Sigmoid colon (tissue), 7 donors: Measurements from ENCODE around the gene ANKMY1. TPM values are rescaled to one million over a fixed set of nuclear protein-coding genes. Genes with fewer than 3 reads are reported as not detected.

Experiments used
- DNase-seq: peaks from one replicate; pipeline ENCODE4 v3.0.0-alpha.2; 2019
- H3K27ac ChIP-seq, 4 donors: fragments of 200-600 bp; sonication (generic); one replicate each; pipeline ENCODE4 v1.5.1; 2016 to 2019; ENCODE audit warnings: mild to moderate bottlenecking in 1 of 4
- H3K27me3 ChIP-seq, 3 donors: fragments of 200-600 bp; sonication (generic); one replicate each; pipeline ENCODE4 v1.5.1; 2019; ENCODE audit warnings: mild to moderate bottlenecking in 1 of 3
- H3K36me3 ChIP-seq, 4 donors: fragments of 200-600 bp; sonication (generic); one replicate each; pipeline ENCODE4 v1.5.1; 2016 to 2019
- H3K4me1 ChIP-seq, 4 donors: fragments of 200-600 bp; sonication (generic); one replicate each; pipeline ENCODE4 v1.5.1; 2017 to 2019
- H3K4me3 ChIP-seq, 4 donors: fragments of 200-600 bp; sonication (generic); one replicate each; pipeline ENCODE4 v1.5.1; 2017 to 2019; ENCODE audit warnings: mild to moderate bottlenecking in 2 of 4, moderate library complexity in 1 of 4
- H3K9me3 ChIP-seq, 4 donors: fragments of 200-600 bp in 3 of 4; sonication (generic) in 3 of 4; one replicate each; pipeline versions ENCODE4 v1.5.1 to v1.6.1; 2013 to 2019
- EP300 ChIP-seq, 4 donors: sonication (generic); formaldehyde crosslinking; IDR thresholded peaks; one replicate each; pipeline ENCODE4 v1.6.1; 2017; ENCODE audit warnings: antibody characterized with exemption in 4 of 4
- POLR2A ChIP-seq, 2 donors: fragments of 450-650 bp; IDR thresholded peaks; one replicate each; pipeline ENCODE4 v1.6.1; 2016; ENCODE audit warnings: antibody characterized with exemption in 2 of 2, mild to moderate bottlenecking in 2 of 2, moderate library complexity in 2 of 2
- POLR2AphosphoS5 ChIP-seq, 4 donors: sonication (generic); formaldehyde crosslinking; IDR thresholded peaks; one replicate each; pipeline ENCODE4 v1.6.1; 2017; ENCODE audit warnings: antibody characterized with exemption in 4 of 4
- WGBS, 2 donors: extraction: QIAGEN DNeasy Blood & Tissue Kit; methylation state at CpG; one replicate each; pipeline ENCODE4 v1.1.7; 2013; 5-methylcytosine and 5-hydroxymethylcytosine counted together
- intact Hi-C: fragments of 100-400 bp; cut with DNase I; formaldehyde crosslinking; loops from one replicate; pipeline ENCODE4 v1.15.1; 2023
- polyA plus RNA-seq, 3 donors: library from polyadenylated mRNA; stranded (reverse); fragments of 200-250 nt; gene quantifications; one replicate each; pipeline ENCODE4 v1.2.3, GENCODE V29; 2013
- total RNA-seq, 4 donors: library from RNA; depleted of rRNA; stranded (reverse); fragments of >200 nt; gene quantifications; one replicate each; pipeline ENCODE4 v1.1.0, GENCODE V29; 2016
- TF ChIP-seq, protein P1 (sequence below), 4 experiments: fragments of 450-650 bp in 3 of 4; fragments of 200-600 bp in 1 of 4; IDR thresholded peaks; one replicate each; pipeline ENCODE4 v1.5.1; 2016 to 2019; ENCODE audit warnings: antibody characterized with exemption in 4 of 4, mild to moderate bottlenecking in 3 of 4, moderate library complexity in 2 of 4
- donor health status: healthy with polysubstance abuse.
- donor health status: Bipolar disorder and iron deficiency.
- donor health status: healthy.

Gene ANKMY1
- total and polyA plus RNA-seq, 7 donors = 3.6 to 14.0 (median 8.9) TPM

DNA sequence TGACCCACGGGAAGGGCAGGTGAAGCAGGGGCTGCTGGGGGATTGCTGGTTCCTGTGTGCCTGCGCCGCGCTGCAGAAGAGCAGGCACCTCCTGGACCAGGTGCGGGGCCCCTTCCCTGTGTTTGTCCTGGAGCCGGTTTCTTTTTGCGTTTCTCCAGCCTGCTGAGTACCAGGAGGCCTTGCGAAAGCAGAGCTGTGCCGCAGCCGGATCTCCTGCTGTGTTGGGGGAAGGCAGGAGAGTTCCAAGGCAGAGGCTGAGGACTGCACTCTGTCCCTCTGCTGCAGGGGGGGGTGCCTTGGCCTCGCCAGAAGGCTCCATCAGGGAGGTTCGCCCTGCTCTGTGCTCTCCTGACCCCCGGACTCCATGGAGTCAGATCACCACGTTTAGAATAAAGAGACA lies 31.6 kb upstream of the ANKMY1 start:
- Histone ChIP-seq H3K27me3 (no peaks in the 10 kb centered on the region), H3K36me3 (peaks cover 0 to 41% (median 15%) of the 10 kb centered on the region in 4 donors), H3K27ac (no peak overlapping the region), H3K4me3 (no peak overlapping the region), H3K9me3 (no peaks in the 10 kb centered on the region), H3K4me1 (peaks cover 0 to 36% (median 30%) of the 10 kb centered on the region in 4 donors)
- 88 to 93% methylated on average over 14 of the region's 14 CpGs for WGBS, 2 donors
- DNase-seq = peak; percentile 34
- intact Hi-C loops = no loop called here
- TF ChIP-seq EP300 (IDR thresholded peaks at IDR 0.05) (no peak), POLR2A (IDR thresholded peaks at IDR 0.05) (no peak), POLR2AphosphoS5 (IDR thresholded peaks at IDR 0.05) (no peak)
- TF ChIP-seq, protein P1, sequence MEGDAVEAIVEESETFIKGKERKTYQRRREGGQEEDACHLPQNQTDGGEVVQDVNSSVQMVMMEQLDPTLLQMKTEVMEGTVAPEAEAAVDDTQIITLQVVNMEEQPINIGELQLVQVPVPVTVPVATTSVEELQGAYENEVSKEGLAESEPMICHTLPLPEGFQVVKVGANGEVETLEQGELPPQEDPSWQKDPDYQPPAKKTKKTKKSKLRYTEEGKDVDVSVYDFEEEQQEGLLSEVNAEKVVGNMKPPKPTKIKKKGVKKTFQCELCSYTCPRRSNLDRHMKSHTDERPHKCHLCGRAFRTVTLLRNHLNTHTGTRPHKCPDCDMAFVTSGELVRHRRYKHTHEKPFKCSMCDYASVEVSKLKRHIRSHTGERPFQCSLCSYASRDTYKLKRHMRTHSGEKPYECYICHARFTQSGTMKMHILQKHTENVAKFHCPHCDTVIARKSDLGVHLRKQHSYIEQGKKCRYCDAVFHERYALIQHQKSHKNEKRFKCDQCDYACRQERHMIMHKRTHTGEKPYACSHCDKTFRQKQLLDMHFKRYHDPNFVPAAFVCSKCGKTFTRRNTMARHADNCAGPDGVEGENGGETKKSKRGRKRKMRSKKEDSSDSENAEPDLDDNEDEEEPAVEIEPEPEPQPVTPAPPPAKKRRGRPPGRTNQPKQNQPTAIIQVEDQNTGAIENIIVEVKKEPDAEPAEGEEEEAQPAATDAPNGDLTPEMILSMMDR (IDR thresholded peaks at IDR 0.05) = no peak

DNA sequence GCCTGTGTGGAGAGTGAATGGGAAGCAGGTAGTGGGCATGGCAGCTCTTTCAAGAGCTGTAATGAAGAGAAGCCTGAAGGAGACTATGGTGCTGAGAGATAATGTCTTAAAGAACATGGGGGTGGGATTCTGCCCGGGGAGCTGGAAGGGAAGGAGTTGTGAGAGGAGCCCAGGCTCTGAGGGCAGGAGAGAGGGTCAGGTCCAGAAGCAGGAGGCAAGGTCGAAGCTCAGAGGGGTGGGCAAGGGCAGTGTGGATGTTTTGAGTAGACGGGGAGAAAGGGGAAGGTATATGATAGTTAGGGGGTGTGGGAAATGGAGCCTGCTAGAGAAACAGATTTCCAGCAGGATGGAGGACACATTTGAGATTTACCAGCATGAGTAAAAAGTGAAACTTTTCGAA lies 30.9 kb upstream of the ANKMY1 start:
- intact Hi-C loops = no loop called here
- TF ChIP-seq, protein P1 (IDR thresholded peaks at IDR 0.05) = no peak
- no peak for TF ChIP-seq POLR2A (IDR thresholded peaks at IDR 0.05)
- TF ChIP-seq EP300 (IDR thresholded peaks at IDR 0.05) = no peak
- no peak for TF ChIP-seq POLR2AphosphoS5 (IDR thresholded peaks at IDR 0.05)
- H3K4me3 ChIP-seq = no peak overlapping the region
- H3K27me3 ChIP-seq = no peaks in the 10 kb centered on the region
- 79 to 87% methylated on average over 4 of the region's 4 CpGs for WGBS, 2 donors
- DNase-seq = no peak
- H3K4me1 ChIP-seq = peaks cover 0 to 43% (median 34%) of the 10 kb centered on the region in 4 donors
- no peaks in the 10 kb centered on the region for H3K9me3 ChIP-seq
- H3K27ac ChIP-seq = no peak overlapping the region
- peaks cover 0 to 41% (median 15%) of the 10 kb centered on the region in 4 donors for H3K36me3 ChIP-seq

DNA sequence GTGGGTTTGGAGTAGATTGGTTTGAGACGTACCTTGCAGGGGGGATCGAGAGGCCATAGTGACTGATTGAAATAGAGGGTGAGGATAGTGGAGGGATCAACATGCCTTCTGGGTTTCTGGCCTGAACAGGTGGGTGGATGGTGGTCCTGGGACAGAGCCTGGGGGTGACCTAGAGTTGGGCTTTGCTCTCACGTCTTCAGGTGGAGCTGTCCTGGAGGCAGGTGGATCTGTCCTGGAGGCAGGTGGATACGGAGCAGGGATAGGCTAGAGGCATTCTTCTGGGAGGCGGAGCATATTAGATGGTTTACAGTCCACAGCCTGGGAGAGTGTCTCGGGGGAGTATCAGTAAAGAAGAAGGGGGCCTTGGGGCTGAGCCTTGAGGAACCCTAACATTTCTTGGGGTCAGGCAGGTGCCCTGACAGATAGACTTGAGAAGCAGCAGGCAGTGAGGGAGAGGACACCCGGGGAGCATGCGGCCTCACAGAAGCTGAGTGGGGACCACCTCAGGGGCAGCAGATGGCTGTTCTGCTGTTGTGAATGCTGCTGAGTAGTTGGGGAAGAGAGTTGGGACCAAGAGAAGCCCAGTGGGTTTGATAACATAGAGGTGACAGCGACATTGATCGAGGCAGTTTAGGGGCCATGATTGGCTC lies 30.3 kb upstream of the ANKMY1 start:
- intact Hi-C loops = no loop called here
- Histone ChIP-seq H3K4me3 (peak overlapping the region in 2 of 4 donors; percentile 69 to 99), H3K4me1 (peaks cover 0 to 44% (median 34%) of the 10 kb centered on the region in 4 donors), H3K9me3 (no peaks in the 10 kb centered on the region), H3K27me3 (no peaks in the 10 kb centered on the region), H3K27ac (no peak overlapping the region), H3K36me3 (peaks cover 0 to 36% (median 15%) of the 10 kb centered on the region in 4 donors)
- TF ChIP-seq POLR2A (IDR thresholded peaks at IDR 0.05) (no peak), EP300 (IDR thresholded peaks at IDR 0.05) (no peak), POLR2AphosphoS5 (IDR thresholded peaks at IDR 0.05) (no peak)
- TF ChIP-seq, protein P1 (IDR thresholded peaks at IDR 0.05) = no peak
- DNase-seq = peak; percentile 60
- 81 to 86% methylated on average over 10 of the region's 10 CpGs for WGBS, 2 donors

DNA sequence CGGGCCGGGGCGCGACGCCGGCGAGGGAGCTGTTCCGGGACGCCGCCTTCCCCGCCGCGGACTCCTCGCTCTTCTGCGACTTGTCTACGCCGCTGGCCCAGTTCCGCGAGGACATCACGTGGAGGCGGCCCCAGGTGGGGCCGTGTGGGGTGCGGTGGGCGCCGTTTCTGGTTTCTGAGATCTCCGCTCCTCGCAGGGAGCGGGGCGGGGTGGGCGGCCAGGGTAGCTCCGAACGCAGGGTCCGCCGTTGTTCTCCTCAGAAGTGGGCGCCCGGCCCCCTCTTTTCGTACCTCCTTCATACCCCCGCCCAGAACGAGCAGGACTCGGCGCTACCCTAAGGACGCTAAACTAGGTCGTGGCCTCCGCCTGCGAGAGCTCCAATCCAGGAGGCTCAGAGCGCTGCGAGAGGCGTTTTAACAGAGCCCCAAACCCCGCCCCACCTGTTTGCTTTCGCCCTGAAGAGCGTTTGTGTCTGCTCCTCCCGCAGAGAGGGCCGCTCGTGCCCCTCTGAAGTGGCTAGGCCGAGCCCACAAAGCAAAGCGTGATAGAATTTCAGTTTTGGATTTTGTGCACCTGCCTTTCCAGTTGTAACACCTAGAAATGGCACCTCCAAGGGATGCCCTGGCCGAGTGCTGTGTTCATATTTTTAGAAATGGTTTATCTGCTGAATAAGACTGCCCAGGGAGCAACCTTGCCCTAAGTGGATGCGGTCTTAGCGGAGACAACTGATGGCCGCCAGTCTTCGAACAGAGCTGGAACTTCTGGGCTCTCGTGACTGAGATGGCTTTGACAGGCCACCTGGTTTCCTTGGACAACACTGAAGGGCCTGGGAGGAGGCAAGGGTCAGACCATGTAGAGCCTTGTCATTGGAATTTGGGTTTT lies 29.4 kb upstream of the ANKMY1 start:
- 3 to 4% methylated on average over 62 of the region's 62 CpGs for WGBS, 2 donors
- H3K27ac ChIP-seq = peak overlapping the region; percentile 92 to 98 (median 96)
- H3K27me3 ChIP-seq = no peaks in the 10 kb centered on the region
- H3K36me3 ChIP-seq = peaks cover 0 to 31% (median 14%) of the 10 kb centered on the region in 4 donors
- TF ChIP-seq POLR2A (IDR thresholded peaks at IDR 0.05) = no peak
- TF ChIP-seq, protein P1 (IDR thresholded peaks at IDR 0.05) = no peak
- no peak for TF ChIP-seq POLR2AphosphoS5 (IDR thresholded peaks at IDR 0.05)
- no peaks in the 10 kb centered on the region for H3K9me3 ChIP-seq
- H3K4me3 ChIP-seq = peak overlapping the region; percentile 69 to 99 (median 91)
- peak; percentile 75 for DNase-seq
- peaks cover 0 to 44% (median 34%) of the 10 kb centered on the region in 4 donors for H3K4me1 ChIP-seq
- intact Hi-C loops = loop anchor here (2.0 kb wide), 1 partner anchor 20 kb away; no protein-coding TSS in a partner anchor
